CD4-positive, alpha-beta T cell (primary cell): ENCODE data around the gene ZNF785. TPM values are rescaled to one million over a fixed set of nuclear protein-coding genes. Genes with fewer than 3 reads are reported as not detected.

Experiments
- ATAC-seq: fragments of 200-7000 bp; cut with Tn5 transposase; one replicate; pipeline ENCODE4 v1.10.0; 2022; ENCODE audit warnings: mild to moderate bottlenecking; ENCODE audit not compliant: poor library complexity
- CTCF ChIA-PET: fragments of 350-600 bp; sonication (Branson Sonifier 250); formaldehyde crosslinking; loops from one replicate; lab custom pipeline; 2021; ENCODE audit warnings: antibody characterized with exemption, inconsistent platforms; lab: Charles Lee
- POLR2A ChIA-PET: fragments of 350-600 bp; sonication (Branson Sonifier 250); formaldehyde crosslinking; loops from one replicate; lab custom pipeline; 2021; ENCODE audit warnings: antibody characterized with exemption, inconsistent platforms; lab: Charles Lee
- DNase-seq, 14 experiments: peaks; one replicate each; pipeline ENCODE4 v3.0.0-alpha.2; 2013 to 2020; ENCODE audit warnings: mixed read lengths in 2 of 14
- H3K27ac ChIP-seq, 2 donors: one replicate each; pipeline versions ENCODE4 v1.5.1 to v1.7.0; 2013; ENCODE audit warnings: low read length in 2 of 2, low read depth in 1 of 2, mild to moderate bottlenecking in 1 of 2
- H3K27me3 ChIP-seq, 2 experiments: 1 replicate in 1 of 2; 2 replicates in 1 of 2; pipeline versions ENCODE4 v1.6.1 to v1.7.0; 2013; ENCODE audit warnings: low read length in 2 of 2, control low read depth in 1 of 2, mild to moderate bottlenecking in 1 of 2, moderate library complexity in 1 of 2; ENCODE audit not compliant: insufficient read depth in 2 of 2, control insufficient read depth in 1 of 2
- H3K36me3 ChIP-seq: one replicate; pipeline ENCODE4 v1.6.1; 2013; ENCODE audit warnings: low read length, control low read depth; ENCODE audit not compliant: insufficient read depth
- H3K4me1 ChIP-seq: one replicate; pipeline ENCODE4 v1.6.1; 2013; ENCODE audit warnings: low read length, control low read depth; ENCODE audit not compliant: insufficient read depth
- H3K4me3 ChIP-seq: one replicate; pipeline ENCODE4 v1.5.1; 2013; ENCODE audit warnings: mild to moderate bottlenecking, low read length, moderate library complexity
- H3K9me3 ChIP-seq, 2 experiments: 1 replicate in 1 of 2; 2 replicates in 1 of 2; pipeline versions ENCODE4 v1.6.1 to v1.7.0; 2013; ENCODE audit warnings: low read length in 2 of 2, mild to moderate bottlenecking in 2 of 2, control low read depth in 1 of 2, moderate library complexity in 1 of 2; ENCODE audit not compliant: control insufficient read depth in 1 of 2, insufficient read depth in 1 of 2
- H3K27ac Mint-ChIP-seq: one replicate; pipeline ENCODE4 v1.8.0; 2020; ENCODE audit warnings: mixed read lengths
- H3K27me3 Mint-ChIP-seq: one replicate; pipeline ENCODE4 v1.8.0; 2021; ENCODE audit warnings: mixed read lengths
- H3K36me3 Mint-ChIP-seq: one replicate; pipeline ENCODE4 v1.8.0; 2021; ENCODE audit warnings: low read depth, mixed read lengths
- H3K4me1 Mint-ChIP-seq: one replicate; pipeline ENCODE4 v1.8.0; 2021; ENCODE audit warnings: low read depth, mixed read lengths
- H3K4me3 Mint-ChIP-seq: one replicate; pipeline ENCODE4 v1.8.0; 2020; ENCODE audit warnings: mild to moderate bottlenecking, mixed read lengths
- H3K9me3 Mint-ChIP-seq: one replicate; pipeline ENCODE4 v1.8.0; 2020; ENCODE audit warnings: mixed read lengths
- CTCF ChIP-seq: fragments of 200-600 bp; IDR thresholded peaks from one replicate; pipeline ENCODE4 v1.8.0; 2022; ENCODE audit warnings: antibody characterized with exemption, mild to moderate bottlenecking
- intact Hi-C, 2 experiments: fragments of 100-400 bp; cut with DNase I in 1 of 2; cut with micrococcal nuclease in 1 of 2; formaldehyde crosslinking; loops; one replicate each; pipeline versions ENCODE4 v1.15.1 to v1.9.0; 2023 to 2025; cut with DNase I, micrococcal nuclease
- total RNA-seq, 174 experiments: library from RNA in 2 of 174; stranded (reverse) in 2 of 174; gene quantifications; one replicate each; pipeline ENCODE4 v1.2.3 and lab custom pipeline; 2021 to 2026

ZNF785 gene
- total RNA-seq, 2 experiments from 2014 or later: 6.6 to 7.7 TPM

- Histone ChIP-seq H3K4me3 (no peak overlapping the region), H3K36me3 (peaks cover 8% of the 10 kb centered on the region), H3K27me3 (no peaks in the 10 kb centered on the region), H3K4me1 (peaks cover 59% of the 10 kb centered on the region), H3K9me3 (no peaks in the 10 kb centered on the region), H3K27ac (no peak overlapping the region)
- no peaks in the 10 kb centered on the region for H3K27me3 Mint-ChIP-seq
- TF ChIP-seq CTCF: no peak
- CTCF ChIA-PET: interaction anchor here (0.9 to 1.7 kb wide), 2 partner anchors 30 to 32 kb away, joined by 4 read pairs; no protein-coding TSS in a partner anchor
- H3K27ac Mint-ChIP-seq: peak overlapping the region; percentile 98
- H3K9me3 Mint-ChIP-seq: no peaks in the 10 kb centered on the region
- ATAC-seq: no peak
- H3K4me1 Mint-ChIP-seq: peaks cover 39% of the 10 kb centered on the region
- no peak for DNase-seq
- H3K4me3 Mint-ChIP-seq: peak overlapping the region; percentile 43
- POLR2A ChIA-PET: interaction anchor here (0.8 to 3.1 kb wide), 3 partner anchors 8 to 31 kb away, joined by 3 to 43 read pairs (median 9); partner anchors contain the start of genes ZNF747 and ZNF764
- intact Hi-C loops: no loop called here
- H3K36me3 Mint-ChIP-seq: no peaks in the 10 kb centered on the region
These were observed 19.5 kb downstream of the ZNF785 start for GRCh38 chr16:30565984-30566383.

GRCh38 chr16:30565526-30565925 lies 20.0 kb downstream of the ZNF785 start:
- Histone ChIP-seq H3K27me3 (no peaks in the 10 kb centered on the region), H3K4me3 (no peak overlapping the region), H3K36me3 (peaks cover 8% of the 10 kb centered on the region), H3K9me3 (no peaks in the 10 kb centered on the region), H3K4me1 (peaks cover 56% of the 10 kb centered on the region), H3K27ac (no peak overlapping the region)
- ATAC-seq: no peak
- no peak overlapping the region for H3K4me3 Mint-ChIP-seq
- POLR2A ChIA-PET: interaction anchor here (0.8 to 3.0 kb wide), 2 partner anchors 14 to 30 kb away, joined by 3 to 9 read pairs; partner anchors contain the start of gene ZNF747
- no peaks in the 10 kb centered on the region for H3K36me3 Mint-ChIP-seq
- CTCF ChIA-PET: interaction anchor here (0.9 kb wide), 1 partner anchor 33 kb away, joined by 4 read pairs; no protein-coding TSS in a partner anchor
- TF ChIP-seq CTCF: no peak
- no peak for DNase-seq
- peaks cover 38% of the 10 kb centered on the region for H3K4me1 Mint-ChIP-seq
- no peaks in the 10 kb centered on the region for H3K27me3 Mint-ChIP-seq
- intact Hi-C loops: no loop called here
- no peaks in the 10 kb centered on the region for H3K9me3 Mint-ChIP-seq
- peak overlapping the region; percentile 7 for H3K27ac Mint-ChIP-seq

GRCh38 chr16:30562021-30562420 lies 23.5 kb downstream of the ZNF785 start:
- Mint-ChIP-seq H3K36me3 (peaks cover 9% of the 10 kb centered on the region), H3K4me1 (peaks cover 33% of the 10 kb centered on the region), H3K27me3 (no peaks in the 10 kb centered on the region), H3K27ac (no peak overlapping the region), H3K4me3 (peak overlapping the region; percentile 85), H3K9me3 (no peaks in the 10 kb centered on the region)
- POLR2A ChIA-PET: interaction anchor here (1.4 to 2.7 kb wide), 5 partner anchors 10 to 497 kb away, joined by 3 to 38 read pairs (median 5); partner anchors contain the start of genes ALDOA, PRR14, ZNF688 and ZNF747
- TF ChIP-seq CTCF: no peak
- DNase-seq: no peak
- Histone ChIP-seq H3K27ac (no peak overlapping the region), H3K27me3 (no peaks in the 10 kb centered on the region), H3K4me3 (peak overlapping the region; percentile 61), H3K4me1 (peaks cover 39% of the 10 kb centered on the region), H3K9me3 (no peaks in the 10 kb centered on the region), H3K36me3 (no peaks in the 10 kb centered on the region)
- ATAC-seq: no peak
- intact Hi-C loops: no loop called here
- CTCF ChIA-PET: interaction anchor here (1.1 to 1.2 kb wide), 2 partner anchors 10 to 132 kb away, joined by 3 to 4 read pairs; partner anchors contain the start of genes DCTPP1 and ZNF688
